ENCODE results near the gene MAP3K14. TPM values are rescaled to one million over a fixed set of nuclear protein-coding genes. Genes with fewer than 3 reads are reported as not detected.
A peak's percentile ranks its signal among the peaks of the same experiment; 100 is the strongest.

Gene MAP3K14
- total RNA-seq, 2 donors from 2014 or later, result 4.6 to 5.5 TPM

DNA sequence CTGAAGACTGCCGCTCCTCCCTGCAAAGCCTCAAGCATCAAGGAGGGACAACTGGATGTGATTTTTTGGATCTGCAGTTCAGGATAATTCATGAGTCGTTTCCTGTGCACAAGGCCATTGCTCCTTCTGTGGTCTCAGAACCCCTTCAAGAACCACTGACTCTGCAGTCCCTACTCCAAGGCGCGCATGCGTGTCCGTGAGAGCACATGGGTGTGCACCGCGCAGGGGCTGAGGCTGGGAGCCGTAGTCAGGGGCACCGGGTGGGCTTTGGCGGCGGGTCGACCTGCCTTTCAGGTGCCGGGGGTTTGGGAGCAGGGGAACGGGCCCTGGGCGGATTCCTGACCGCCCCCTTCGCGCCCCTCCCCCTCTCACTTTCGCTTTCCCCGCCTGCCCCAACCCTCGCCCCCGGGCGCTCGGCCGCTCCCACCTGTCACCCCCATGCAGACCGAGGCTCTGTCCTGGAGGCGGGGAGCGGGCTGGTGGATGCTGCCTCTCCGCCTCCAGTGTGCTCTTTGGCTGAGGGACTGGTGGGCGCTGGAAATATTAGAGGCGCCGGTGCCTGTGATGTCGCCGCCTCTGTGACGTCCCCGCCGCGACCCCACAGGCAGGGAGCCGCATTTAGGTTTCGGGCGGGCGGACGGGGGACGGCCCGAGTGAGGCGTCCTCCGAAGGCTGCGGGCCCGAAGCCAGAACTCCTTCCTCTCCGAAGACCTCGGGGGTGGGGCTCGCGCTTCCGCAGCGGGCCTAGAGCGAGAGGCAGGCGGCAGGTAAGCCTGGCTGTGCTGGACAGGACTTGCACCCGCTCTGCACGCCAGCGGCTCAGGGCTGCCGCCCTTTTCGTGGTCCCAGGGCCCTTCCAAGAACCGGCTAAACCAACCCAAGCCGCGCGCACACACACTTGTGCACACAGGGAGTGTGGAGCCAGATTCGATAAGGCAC is 55.0 kb downstream of the MAP3K14 start, which contains the start of gene SPATA32:
TSS of gene SPATA32 (minus strand) at position 518 of the 939 bp plus-strand sequence. CDS start at position 440, 78 bp downstream.
- no peak within 1 kb of the TSS for H3K9ac ChIP-seq (ENCODE audit: extremely low read depth, low read length, poor library complexity, severe bottlenecking)
- peaks cover 13% of the 10 kb centered on the region for H3K36me3 Mint-ChIP-seq (ENCODE audit: low read depth)
- WGBS, 2 experiments (ENCODE audit: insufficient coverage in 1 of 2, insufficient read length in 1 of 2), result 17 to 39% methylated on average over 36 to 68 of the region's 68 CpGs
- H3K27me3 ChIP-seq (ENCODE audit: control insufficient read depth, insufficient read depth, low read length, poor library complexity, severe bottlenecking), result peaks cover 8% of the 10 kb centered on the region
- H3K27ac ChIP-seq (ENCODE audit: low read depth, low read length), result no peak within 1 kb of the TSS
- H3K27me3 Mint-ChIP-seq (ENCODE audit: insufficient read depth), result peaks cover 18% of the 10 kb centered on the region
- peaks cover 6% of the 10 kb centered on the region for H3K4me1 ChIP-seq (ENCODE audit: control insufficient read depth, insufficient read depth, low read length)
- peak within 1 kb of the TSS; percentile 53 for H3K4me3 ChIP-seq (ENCODE audit: low read length)
- no peaks in the 10 kb centered on the region for H3K9me3 ChIP-seq (ENCODE audit: control insufficient read depth, low read length)
- peaks cover 15% of the 10 kb centered on the region for H3K36me3 ChIP-seq (ENCODE audit: control insufficient read depth, insufficient read depth, low read length)
- H3K27ac Mint-ChIP-seq, result no peak within 1 kb of the TSS
- H3K4me3 Mint-ChIP-seq, result peak within 1 kb of the TSS; percentile 57
- no peaks in the 10 kb centered on the region for H3K9me3 Mint-ChIP-seq
- TF ChIP-seq, protein P1, sequence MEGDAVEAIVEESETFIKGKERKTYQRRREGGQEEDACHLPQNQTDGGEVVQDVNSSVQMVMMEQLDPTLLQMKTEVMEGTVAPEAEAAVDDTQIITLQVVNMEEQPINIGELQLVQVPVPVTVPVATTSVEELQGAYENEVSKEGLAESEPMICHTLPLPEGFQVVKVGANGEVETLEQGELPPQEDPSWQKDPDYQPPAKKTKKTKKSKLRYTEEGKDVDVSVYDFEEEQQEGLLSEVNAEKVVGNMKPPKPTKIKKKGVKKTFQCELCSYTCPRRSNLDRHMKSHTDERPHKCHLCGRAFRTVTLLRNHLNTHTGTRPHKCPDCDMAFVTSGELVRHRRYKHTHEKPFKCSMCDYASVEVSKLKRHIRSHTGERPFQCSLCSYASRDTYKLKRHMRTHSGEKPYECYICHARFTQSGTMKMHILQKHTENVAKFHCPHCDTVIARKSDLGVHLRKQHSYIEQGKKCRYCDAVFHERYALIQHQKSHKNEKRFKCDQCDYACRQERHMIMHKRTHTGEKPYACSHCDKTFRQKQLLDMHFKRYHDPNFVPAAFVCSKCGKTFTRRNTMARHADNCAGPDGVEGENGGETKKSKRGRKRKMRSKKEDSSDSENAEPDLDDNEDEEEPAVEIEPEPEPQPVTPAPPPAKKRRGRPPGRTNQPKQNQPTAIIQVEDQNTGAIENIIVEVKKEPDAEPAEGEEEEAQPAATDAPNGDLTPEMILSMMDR (conservative IDR thresholded peaks at IDR 0.05), result no peak
- DNase-seq, result peak; percentile 89
- peaks cover 10% of the 10 kb centered on the region for H3K4me1 Mint-ChIP-seq

DNA sequence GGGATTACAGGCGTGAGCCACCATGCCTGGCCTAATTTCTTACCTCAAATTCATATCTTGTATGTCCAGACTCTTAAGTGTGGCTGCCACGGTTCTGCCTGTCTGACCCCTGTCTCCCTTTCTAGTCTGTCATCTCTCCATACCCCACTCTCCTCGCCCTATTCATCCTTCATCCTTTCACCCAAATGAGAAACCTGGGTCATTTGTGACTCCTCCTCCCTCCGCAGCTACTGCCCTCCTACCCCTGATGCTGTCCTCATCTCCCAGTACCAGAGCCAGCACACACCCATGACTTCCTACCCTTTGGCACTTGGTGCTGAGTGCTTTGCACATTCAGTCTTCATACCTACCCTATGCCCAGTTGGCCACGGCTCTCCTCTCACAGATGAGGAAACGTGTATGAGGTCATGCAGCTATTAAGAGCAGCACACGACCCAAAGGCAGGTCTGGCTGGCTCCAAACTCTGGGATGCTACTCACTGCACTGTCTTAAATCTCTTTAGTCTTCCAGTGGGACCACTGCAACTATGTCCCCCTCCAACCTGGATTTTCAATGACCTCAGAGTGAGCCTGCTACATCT is 56.5 kb downstream of the MAP3K14 start:
- Histone ChIP-seq H3K27ac (ENCODE audit: low read depth, low read length) (no peak overlapping the region), H3K9ac (ENCODE audit: extremely low read depth, low read length, poor library complexity, severe bottlenecking) (no peak overlapping the region), H3K9me3 (ENCODE audit: control insufficient read depth, low read length) (no peaks in the 10 kb centered on the region), H3K4me3 (ENCODE audit: low read length) (no peak overlapping the region), H3K27me3 (ENCODE audit: control insufficient read depth, insufficient read depth, low read length, poor library complexity, severe bottlenecking) (peaks cover 8% of the 10 kb centered on the region), H3K4me1 (ENCODE audit: control insufficient read depth, insufficient read depth, low read length) (peaks cover 12% of the 10 kb centered on the region), H3K36me3 (ENCODE audit: control insufficient read depth, insufficient read depth, low read length) (peaks cover 7% of the 10 kb centered on the region)
- TF ChIP-seq, protein P1 (conservative IDR thresholded peaks at IDR 0.05), result no peak
- Mint-ChIP-seq H3K36me3 (ENCODE audit: low read depth) (peaks cover 6% of the 10 kb centered on the region), H3K27ac (no peak overlapping the region), H3K4me3 (no peak overlapping the region), H3K27me3 (ENCODE audit: insufficient read depth) (peaks cover 18% of the 10 kb centered on the region), H3K4me1 (peaks cover 18% of the 10 kb centered on the region), H3K9me3 (no peaks in the 10 kb centered on the region)
- WGBS, 2 experiments (ENCODE audit: insufficient coverage in 1 of 2, insufficient read length in 1 of 2), result 88 to 91% methylated on average over 5 to 7 of the region's 7 CpGs
- DNase-seq, result no peak

DNA sequence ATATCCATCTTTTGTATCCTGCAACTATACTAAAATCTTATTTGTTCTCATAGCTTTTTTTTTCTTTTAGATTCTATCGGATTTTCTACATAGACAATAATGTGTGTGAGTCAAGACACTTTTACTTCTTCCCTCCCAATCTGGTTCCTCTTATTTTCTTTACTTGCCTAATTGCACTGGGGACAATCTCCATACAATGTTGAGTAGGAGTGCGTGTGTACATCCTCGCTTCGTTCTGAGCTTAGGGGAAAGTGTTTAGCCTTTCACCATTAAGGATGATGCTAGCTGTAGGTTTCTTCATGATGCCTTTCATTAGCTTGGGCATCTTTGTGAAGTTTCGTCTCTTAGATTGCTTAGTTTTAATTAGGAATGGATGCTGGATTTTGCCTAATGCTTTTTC is 57.8 kb downstream of the MAP3K14 start:
- H3K9ac ChIP-seq (ENCODE audit: extremely low read depth, low read length, poor library complexity, severe bottlenecking), result no peak overlapping the region
- DNase-seq, result no peak
- H3K9me3 ChIP-seq (ENCODE audit: control insufficient read depth, low read length), result no peaks in the 10 kb centered on the region
- WGBS, 2 experiments (ENCODE audit: insufficient coverage in 1 of 2, insufficient read length in 1 of 2), result 72 to 89% methylated on average over 4 to 5 of the region's 5 CpGs
- H3K4me1 ChIP-seq (ENCODE audit: control insufficient read depth, insufficient read depth, low read length), result peaks cover 12% of the 10 kb centered on the region
- no peak overlapping the region for H3K4me3 Mint-ChIP-seq
- no peaks in the 10 kb centered on the region for H3K36me3 ChIP-seq (ENCODE audit: control insufficient read depth, insufficient read depth, low read length)
- H3K36me3 Mint-ChIP-seq (ENCODE audit: low read depth), result no peaks in the 10 kb centered on the region
- no peaks in the 10 kb centered on the region for H3K9me3 Mint-ChIP-seq
- peaks cover 8% of the 10 kb centered on the region for H3K27me3 ChIP-seq (ENCODE audit: control insufficient read depth, insufficient read depth, low read length, poor library complexity, severe bottlenecking)
- H3K27me3 Mint-ChIP-seq (ENCODE audit: insufficient read depth), result peaks cover 25% of the 10 kb centered on the region
- H3K27ac ChIP-seq (ENCODE audit: low read depth, low read length), result no peak overlapping the region
- no peak overlapping the region for H3K4me3 ChIP-seq (ENCODE audit: low read length)
- H3K27ac Mint-ChIP-seq, result no peak overlapping the region
- peaks cover 22% of the 10 kb centered on the region for H3K4me1 Mint-ChIP-seq
- TF ChIP-seq, protein P1 (conservative IDR thresholded peaks at IDR 0.05), result no peak
